NB4 (cell line): ENCODE data around the gene STK39.

ENCODE experiments used
- DNase-seq: peaks from one replicate; pipeline ENCODE4 v3.0.0; 2010; ENCODE audit warnings: low read depth
- H3K4me3 ChIP-seq: one replicate; pipeline ENCODE4 v1.5.1; 2011; ENCODE audit warnings: mild to moderate bottlenecking, low read depth, low read length, moderate library complexity
- MAX ChIP-seq: IDR thresholded peaks from 2 replicates; pipeline ENCODE4 v1.6.1; 2011; ENCODE audit warnings: low read depth, low read length
- MYC ChIP-seq: IDR thresholded peaks from 2 replicates; pipeline ENCODE4 v1.6.1; 2011; ENCODE audit warnings: low read depth, low read length
- POLR2A ChIP-seq: IDR thresholded peaks from 2 replicates; pipeline ENCODE4 v1.6.1; 2011; ENCODE audit warnings: mild to moderate bottlenecking; ENCODE audit not compliant: insufficient read length; ENCODE audit errors: extremely low read depth
- TF ChIP-seq, protein P1 (sequence below): IDR thresholded peaks from one replicate; pipeline ENCODE4 v1.5.1; 2012; ENCODE audit warnings: low read depth, low read length

The STK39 gene

DNA sequence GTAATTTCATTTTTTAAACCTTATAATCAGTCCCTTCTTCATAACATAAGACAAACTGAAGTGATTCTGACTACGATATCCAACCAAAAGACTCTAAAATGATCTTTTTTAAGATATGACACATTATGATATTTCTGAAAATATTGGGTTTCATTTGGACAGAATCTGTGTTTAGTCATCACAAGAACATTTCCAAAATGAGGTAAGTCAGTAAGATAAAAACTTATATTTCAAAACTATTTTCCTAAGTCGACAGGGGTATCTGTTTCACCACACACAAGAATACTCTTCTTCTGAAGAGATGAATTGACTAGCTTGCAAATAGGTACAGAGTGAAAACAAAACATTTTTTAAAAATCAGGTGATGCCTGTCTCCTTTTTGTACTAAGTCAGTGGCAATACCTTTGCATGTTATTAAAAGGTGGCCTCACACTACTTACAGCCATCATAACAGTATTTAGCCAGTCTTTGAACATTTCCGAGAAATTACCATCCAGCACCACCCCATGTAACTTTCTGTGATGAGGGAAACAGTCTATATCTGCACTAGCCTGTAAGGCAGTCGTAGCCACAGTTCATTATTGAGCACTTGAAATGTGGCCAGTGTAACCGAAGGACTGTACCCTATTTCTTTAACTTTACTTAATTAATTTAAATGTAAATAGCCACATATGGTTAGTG, 13.5 kb downstream of the STK39 start:
- no peak for DNase-seq
- no peak overlapping the region for H3K4me3 ChIP-seq
- TF ChIP-seq POLR2A (no peak), MYC (no peak), MAX (no peak)
- TF ChIP-seq, protein P1, sequence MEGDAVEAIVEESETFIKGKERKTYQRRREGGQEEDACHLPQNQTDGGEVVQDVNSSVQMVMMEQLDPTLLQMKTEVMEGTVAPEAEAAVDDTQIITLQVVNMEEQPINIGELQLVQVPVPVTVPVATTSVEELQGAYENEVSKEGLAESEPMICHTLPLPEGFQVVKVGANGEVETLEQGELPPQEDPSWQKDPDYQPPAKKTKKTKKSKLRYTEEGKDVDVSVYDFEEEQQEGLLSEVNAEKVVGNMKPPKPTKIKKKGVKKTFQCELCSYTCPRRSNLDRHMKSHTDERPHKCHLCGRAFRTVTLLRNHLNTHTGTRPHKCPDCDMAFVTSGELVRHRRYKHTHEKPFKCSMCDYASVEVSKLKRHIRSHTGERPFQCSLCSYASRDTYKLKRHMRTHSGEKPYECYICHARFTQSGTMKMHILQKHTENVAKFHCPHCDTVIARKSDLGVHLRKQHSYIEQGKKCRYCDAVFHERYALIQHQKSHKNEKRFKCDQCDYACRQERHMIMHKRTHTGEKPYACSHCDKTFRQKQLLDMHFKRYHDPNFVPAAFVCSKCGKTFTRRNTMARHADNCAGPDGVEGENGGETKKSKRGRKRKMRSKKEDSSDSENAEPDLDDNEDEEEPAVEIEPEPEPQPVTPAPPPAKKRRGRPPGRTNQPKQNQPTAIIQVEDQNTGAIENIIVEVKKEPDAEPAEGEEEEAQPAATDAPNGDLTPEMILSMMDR = no peak

GRCh38 chr2:168233166-168233565, 14.2 kb downstream of the STK39 start:
- DNase-seq = no peak
- H3K4me3 ChIP-seq = no peak overlapping the region
- TF ChIP-seq POLR2A = no peak
- no peak for TF ChIP-seq MAX
- TF ChIP-seq, protein P1 = no peak
- TF ChIP-seq MYC = no peak

DNA sequence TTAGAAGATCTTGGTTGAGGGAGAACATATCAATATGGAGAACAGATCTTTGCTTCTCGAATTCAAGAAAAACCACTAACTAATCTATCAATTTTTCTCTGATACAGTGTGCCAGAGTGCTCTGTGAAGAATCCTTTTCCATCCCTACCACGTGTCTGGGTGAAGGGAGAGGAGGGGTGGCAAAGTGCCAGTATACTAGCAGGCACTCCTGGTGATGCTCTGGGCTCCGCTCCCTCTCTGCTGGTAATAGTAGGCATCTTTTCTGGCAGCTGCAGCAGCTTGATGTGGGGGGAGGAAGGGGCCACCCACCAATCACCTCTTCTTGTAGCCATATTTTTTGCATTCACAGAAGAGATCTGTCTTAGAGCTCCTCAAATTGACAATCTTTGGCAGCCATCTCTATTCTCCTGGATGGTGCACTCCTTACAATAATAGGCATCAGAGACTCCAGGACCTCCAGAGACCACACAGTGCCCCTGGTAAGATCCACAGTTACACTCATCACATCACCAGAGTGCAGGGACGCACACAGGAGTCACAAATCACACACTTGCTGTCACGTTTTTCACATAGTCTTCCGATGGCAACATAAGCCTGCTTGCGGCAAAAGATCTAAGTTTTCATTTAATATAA, 15.7 kb downstream of the STK39 start:
- no peak overlapping the region for H3K4me3 ChIP-seq
- no peak for TF ChIP-seq MYC
- no peak for TF ChIP-seq MAX
- no peak for TF ChIP-seq POLR2A
- TF ChIP-seq, protein P1 = no peak
- no peak for DNase-seq

DNA sequence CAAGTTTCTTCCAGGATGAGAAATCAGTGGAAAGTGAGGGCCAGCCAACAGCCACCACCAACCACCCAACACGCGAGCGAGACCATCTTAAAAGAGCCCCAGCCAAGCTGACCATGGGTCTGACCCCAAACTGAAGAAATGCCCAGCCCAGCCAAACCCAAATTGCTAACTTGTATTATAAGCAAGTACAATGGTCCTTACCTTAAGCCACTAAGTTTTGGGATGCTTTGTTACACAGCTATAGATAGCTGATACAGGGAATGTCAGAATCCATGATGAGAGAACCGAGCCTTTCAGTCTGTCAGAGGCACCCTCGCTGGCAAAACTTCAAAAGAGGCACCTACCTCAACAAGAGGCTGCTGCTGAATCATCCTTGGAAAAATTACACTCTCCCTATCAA, 17.0 kb downstream of the STK39 start:
- TF ChIP-seq MYC (no peak), POLR2A (no peak), MAX (no peak)
- TF ChIP-seq, protein P1 = no peak
- DNase-seq = no peak
- no peak overlapping the region for H3K4me3 ChIP-seq

DNA sequence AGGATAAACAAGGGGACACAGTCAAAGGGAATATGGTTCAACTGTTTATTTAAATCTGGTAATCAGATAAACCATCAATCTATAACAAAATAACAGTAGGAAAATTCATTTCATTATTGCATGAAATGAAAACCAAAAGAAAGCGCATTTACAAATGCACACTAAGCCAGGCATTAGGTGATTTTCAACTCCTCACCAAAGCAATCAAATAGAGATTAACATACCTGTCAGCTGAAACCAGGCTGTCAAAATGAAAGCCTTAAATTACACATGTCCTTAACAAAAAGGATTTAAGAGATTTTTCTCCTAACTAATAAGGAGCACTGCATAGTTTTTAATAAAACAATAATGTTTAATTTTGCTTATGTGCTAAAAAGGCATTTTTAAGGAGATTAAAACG, 23.0 kb downstream of the STK39 start:
- no peak overlapping the region for H3K4me3 ChIP-seq
- TF ChIP-seq MYC = no peak
- no peak for TF ChIP-seq POLR2A
- TF ChIP-seq, protein P1 = no peak
- no peak for TF ChIP-seq MAX
- no peak for DNase-seq
